Measurements from ENCODE around the gene POLD3. TPM values are rescaled to one million over a fixed set of nuclear protein-coding genes. Genes with fewer than 3 reads are reported as not detected.
"Not testable (repeated sequence)": the region's sequence is repeated elsewhere in the genome, so short reads cannot be mapped to it uniquely, and the experiment has no call there.

The POLD3 gene
- total RNA-seq, 1 experiment from 2014 or later = 49.7 TPM

GRCh38 chr11:74648894-74649293 lies 56.5 kb downstream of the POLD3 start:
- BruUV-seq (replicated peaks) = no TSS peak
- Histone ChIP-seq H3K9me3 (no peaks in the 10 kb centered on the region), H3K27me3 (replicated peaks; ENCODE audit: control insufficient read depth, insufficient read depth, low read length) (no peaks in the 10 kb centered on the region), H3K4me1 (no peaks in the 10 kb centered on the region), H3K36me3 (ENCODE audit: control insufficient read depth, insufficient read depth, low read length) (no peaks in the 10 kb centered on the region), H3K4me3 (ENCODE audit: low read depth, low read length) (no peak overlapping the region)
- DNase-seq = no peak
- no peaks in the 10 kb centered on the region for H3K9me3 Mint-ChIP-seq (ENCODE audit: unreplicated experiment)
- no peak overlapping the region for H3K4me3 Mint-ChIP-seq (ENCODE audit: unreplicated experiment)
- H3K27ac Mint-ChIP-seq (ENCODE audit: unreplicated experiment) = no peak overlapping the region
- intact Hi-C loops (cut with micrococcal nuclease; ENCODE audit: unreplicated experiment) = no loop called here
- POLR2A ChIA-PET = no interaction called here
- TF ChIP-seq CTCF (IDR thresholded peaks at IDR 0.05; ENCODE audit: insufficient read depth in 1 of 2, low read depth in 1 of 2, low read length in 1 of 2, severe bottlenecking in 1 of 2, unreplicated experiment in 1 of 2) = no peak
- H3K36me3 Mint-ChIP-seq (ENCODE audit: insufficient read depth, unreplicated experiment) = peaks cover 14% of the 10 kb centered on the region
- CTCF ChIA-PET = no interaction called here
- no peaks in the 10 kb centered on the region for H3K27me3 Mint-ChIP-seq (ENCODE audit: insufficient read depth, unreplicated experiment)
- no peaks in the 10 kb centered on the region for H3K4me1 Mint-ChIP-seq (ENCODE audit: low read depth, unreplicated experiment)

GRCh38 chr11:74650498-74650897 lies 58.1 kb downstream of the POLD3 start:
- Mint-ChIP-seq H3K27me3 (ENCODE audit: insufficient read depth, unreplicated experiment) (no peaks in the 10 kb centered on the region), H3K4me1 (ENCODE audit: low read depth, unreplicated experiment) (no peaks in the 10 kb centered on the region), H3K4me3 (ENCODE audit: unreplicated experiment) (no peak overlapping the region), H3K36me3 (ENCODE audit: insufficient read depth, unreplicated experiment) (peaks cover 13% of the 10 kb centered on the region), H3K27ac (ENCODE audit: unreplicated experiment) (no peak overlapping the region), H3K9me3 (ENCODE audit: unreplicated experiment) (no peaks in the 10 kb centered on the region)
- H3K27me3 ChIP-seq (replicated peaks; ENCODE audit: control insufficient read depth, insufficient read depth, low read length) = no peaks in the 10 kb centered on the region
- no peak for DNase-seq
- POLR2A ChIA-PET = no interaction called here
- no peaks in the 10 kb centered on the region for H3K4me1 ChIP-seq
- no peaks in the 10 kb centered on the region for H3K36me3 ChIP-seq (ENCODE audit: control insufficient read depth, insufficient read depth, low read length)
- TF ChIP-seq CTCF (IDR thresholded peaks at IDR 0.05; ENCODE audit: insufficient read depth in 1 of 2, low read depth in 1 of 2, low read length in 1 of 2, severe bottlenecking in 1 of 2, unreplicated experiment in 1 of 2) = no peak
- H3K4me3 ChIP-seq (ENCODE audit: low read depth, low read length) = no peak overlapping the region
- BruUV-seq (replicated peaks) = no TSS peak
- no peaks in the 10 kb centered on the region for H3K9me3 ChIP-seq
- intact Hi-C loops (cut with micrococcal nuclease; ENCODE audit: unreplicated experiment) = no loop called here
- CTCF ChIA-PET = no interaction called here

GRCh38 chr11:74654976-74655375 lies 62.6 kb downstream of the POLD3 start:
- BruUV-seq (replicated peaks) = no TSS peak
- H3K27ac Mint-ChIP-seq (ENCODE audit: unreplicated experiment) = no peak overlapping the region

DNA sequence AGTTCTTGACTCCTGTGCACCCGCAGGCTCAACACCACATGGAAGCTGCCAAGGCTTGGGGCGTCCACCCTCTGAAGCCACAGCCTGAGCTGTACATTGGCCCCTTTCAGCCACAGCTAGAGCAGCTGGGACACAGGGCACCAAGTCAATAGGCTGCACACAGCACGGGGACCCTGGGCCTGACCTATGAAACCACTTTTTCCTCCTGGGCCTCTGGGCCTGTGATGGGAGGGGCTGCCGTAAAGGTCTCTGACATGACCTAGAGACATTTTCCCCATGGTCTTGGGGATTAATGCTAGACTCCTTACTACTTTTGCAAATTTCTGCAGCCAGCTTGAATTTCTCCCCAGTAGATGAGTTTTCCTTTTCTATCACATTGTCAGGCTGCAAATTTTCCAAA lies 66.7 kb downstream of the POLD3 start:
- H3K4me3 Mint-ChIP-seq (ENCODE audit: unreplicated experiment); H3K4me1 ChIP-seq; H3K4me3 ChIP-seq (ENCODE audit: low read depth, low read length); H3K4me1 Mint-ChIP-seq (ENCODE audit: low read depth, unreplicated experiment); H3K27me3 Mint-ChIP-seq (ENCODE audit: insufficient read depth, unreplicated experiment); intact Hi-C loops (cut with micrococcal nuclease; ENCODE audit: unreplicated experiment); H3K36me3 ChIP-seq (ENCODE audit: control insufficient read depth, insufficient read depth, low read length); H3K27ac Mint-ChIP-seq (ENCODE audit: unreplicated experiment); POLR2A ChIA-PET; H3K27me3 ChIP-seq (replicated peaks; ENCODE audit: control insufficient read depth, insufficient read depth, low read length); CTCF ChIA-PET; BruUV-seq (replicated peaks); DNase-seq: not testable (repeated sequence)
- H3K9me3 ChIP-seq = peaks cover 19% of the 10 kb centered on the region
- peaks cover 21% of the 10 kb centered on the region for H3K36me3 Mint-ChIP-seq (ENCODE audit: insufficient read depth, unreplicated experiment)
- peaks cover 31% of the 10 kb centered on the region for H3K9me3 Mint-ChIP-seq (ENCODE audit: unreplicated experiment)

More at GRCh38 chr11:74654976-74655375, 62.6 kb downstream of the POLD3 start:
- POLR2A ChIA-PET = interaction anchor here (0.6 kb wide), 1 partner anchor 109 kb away, joined by 3 read pairs; no protein-coding TSS in a partner anchor
- Histone ChIP-seq H3K27me3 (replicated peaks; ENCODE audit: control insufficient read depth, insufficient read depth, low read length) (no peaks in the 10 kb centered on the region), H3K36me3 (ENCODE audit: control insufficient read depth, insufficient read depth, low read length) (no peaks in the 10 kb centered on the region), H3K4me1 (no peaks in the 10 kb centered on the region), H3K9me3 (peaks cover 16% of the 10 kb centered on the region), H3K4me3 (ENCODE audit: low read depth, low read length) (no peak overlapping the region)
- DNase-seq = no peak
- intact Hi-C loops (cut with micrococcal nuclease; ENCODE audit: unreplicated experiment) = no loop called here
- Mint-ChIP-seq H3K4me1 (ENCODE audit: low read depth, unreplicated experiment) (no peaks in the 10 kb centered on the region), H3K36me3 (ENCODE audit: insufficient read depth, unreplicated experiment) (peaks cover 15% of the 10 kb centered on the region), H3K9me3 (ENCODE audit: unreplicated experiment) (peaks cover 23% of the 10 kb centered on the region), H3K4me3 (ENCODE audit: unreplicated experiment) (no peak overlapping the region), H3K27me3 (ENCODE audit: insufficient read depth, unreplicated experiment) (no peaks in the 10 kb centered on the region)
- TF ChIP-seq CTCF (IDR thresholded peaks at IDR 0.05; ENCODE audit: insufficient read depth in 1 of 2, low read depth in 1 of 2, low read length in 1 of 2, severe bottlenecking in 1 of 2, unreplicated experiment in 1 of 2) = no peak
- CTCF ChIA-PET = no interaction called here

Measured in Caco-2 (cell line).